HL-60/S4 (cell line): ENCODE data around the gene DNTT.

Source experiments
- in situ Hi-C: fragments of 300-500 bp; cut with MboI; formaldehyde crosslinking; loops from 2 replicates; pipeline ENCODE4 v1.14.3; 2022; ENCODE audit warnings: low sequenced_read_pairs

The DNTT gene

DNA sequence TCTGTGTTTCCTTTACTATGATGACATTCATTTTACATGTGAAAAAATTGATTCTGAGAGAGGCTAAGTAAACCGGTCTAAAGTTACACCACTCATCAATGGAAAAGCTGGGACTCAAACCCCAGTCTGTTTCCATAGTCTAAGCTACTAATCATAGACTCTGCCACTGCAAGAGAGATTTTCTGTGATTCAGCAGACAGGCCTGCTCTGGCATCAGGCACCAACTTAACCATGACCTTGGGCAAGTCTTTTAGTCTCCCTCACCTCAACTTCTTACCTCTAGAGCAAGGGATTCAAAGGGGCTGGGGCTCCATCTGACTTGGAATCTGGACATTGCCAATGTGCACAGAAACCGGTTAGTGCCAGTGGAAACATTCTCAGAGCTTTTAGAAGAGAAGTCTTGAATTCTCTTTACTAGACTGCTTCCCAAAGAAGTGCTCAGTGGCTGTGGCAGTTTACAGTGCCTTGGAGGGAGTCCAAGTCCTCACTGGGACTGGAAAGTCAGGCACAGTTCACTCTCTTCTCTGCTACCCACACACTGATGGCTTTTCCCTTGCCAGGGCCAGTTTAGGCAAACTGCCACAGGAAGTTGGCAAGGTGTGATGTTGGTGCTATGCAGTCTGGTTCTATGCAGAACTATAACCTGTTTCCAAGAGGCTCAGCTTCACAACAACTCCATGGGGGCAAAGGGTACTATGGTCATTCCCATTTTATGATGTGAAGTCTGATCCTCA, 28.4 kb upstream of the DNTT start:
- in situ Hi-C loops = no loop called here

GRCh38 chr10:96276426-96276825, 27.8 kb upstream of the DNTT start:
- in situ Hi-C loops = no loop called here

- in situ Hi-C loops = no loop called here
Observed at GRCh38 chr10:96276831-96277230, 27.4 kb upstream of the DNTT start.

GRCh38 chr10:96279191-96279641, 25.0 kb upstream of the DNTT start:
- in situ Hi-C loops = no loop called here

- in situ Hi-C loops = no loop called here
Observed at GRCh38 chr10:96280859-96281258, 23.4 kb upstream of the DNTT start.

DNA sequence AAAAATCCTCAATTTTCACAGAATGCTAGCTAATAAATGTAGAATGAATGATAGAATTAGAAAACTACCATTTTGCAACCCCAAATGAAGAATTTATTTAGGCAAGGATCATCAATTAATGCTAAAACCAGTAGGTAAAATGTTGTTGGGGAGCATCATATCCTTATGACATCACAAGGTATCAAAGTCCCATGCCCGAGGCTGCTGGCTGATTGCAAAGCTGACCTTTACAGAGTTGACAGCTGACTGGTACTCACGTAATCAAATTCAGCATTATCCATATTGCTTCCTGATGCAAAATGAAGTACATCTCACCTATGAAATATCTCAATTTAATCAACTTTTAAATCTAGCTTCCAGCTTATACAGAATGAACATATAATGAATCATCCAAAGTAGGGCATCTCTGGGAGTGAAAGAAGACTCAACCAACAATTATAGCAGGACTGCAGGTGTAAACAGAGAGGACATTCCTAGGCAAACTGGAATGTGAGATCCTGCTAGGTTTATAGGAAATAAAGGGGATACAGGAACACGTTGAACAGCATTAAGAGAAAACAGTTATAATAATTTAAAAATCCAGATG, 22.7 kb upstream of the DNTT start:
- in situ Hi-C loops = no loop called here

DNA sequence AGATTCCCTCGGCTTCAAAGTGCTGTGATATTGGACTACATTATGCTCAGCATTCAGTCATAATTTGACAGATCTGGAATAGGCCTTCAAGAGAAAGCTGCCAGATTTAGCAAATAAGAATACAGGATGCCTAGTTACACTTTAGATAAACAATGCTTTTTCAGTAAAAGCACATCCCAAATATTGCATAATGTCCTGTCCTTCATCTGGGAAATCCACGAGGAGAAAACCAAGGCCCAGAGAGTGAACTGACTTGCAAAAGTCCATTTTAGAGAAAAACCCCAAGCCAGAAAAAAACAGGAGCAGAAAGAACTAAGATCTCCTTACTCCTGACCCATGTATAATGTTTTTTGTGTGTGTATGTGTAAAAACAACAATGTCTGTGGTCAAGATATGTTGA, 20.9 kb upstream of the DNTT start:
- in situ Hi-C loops = no loop called here

- in situ Hi-C loops = no loop called here
Observed at GRCh38 chr10:96283756-96284155, 20.5 kb upstream of the DNTT start.

GRCh38 chr10:96285331-96285752, 18.9 kb upstream of the DNTT start:
- in situ Hi-C loops = no loop called here

DNA sequence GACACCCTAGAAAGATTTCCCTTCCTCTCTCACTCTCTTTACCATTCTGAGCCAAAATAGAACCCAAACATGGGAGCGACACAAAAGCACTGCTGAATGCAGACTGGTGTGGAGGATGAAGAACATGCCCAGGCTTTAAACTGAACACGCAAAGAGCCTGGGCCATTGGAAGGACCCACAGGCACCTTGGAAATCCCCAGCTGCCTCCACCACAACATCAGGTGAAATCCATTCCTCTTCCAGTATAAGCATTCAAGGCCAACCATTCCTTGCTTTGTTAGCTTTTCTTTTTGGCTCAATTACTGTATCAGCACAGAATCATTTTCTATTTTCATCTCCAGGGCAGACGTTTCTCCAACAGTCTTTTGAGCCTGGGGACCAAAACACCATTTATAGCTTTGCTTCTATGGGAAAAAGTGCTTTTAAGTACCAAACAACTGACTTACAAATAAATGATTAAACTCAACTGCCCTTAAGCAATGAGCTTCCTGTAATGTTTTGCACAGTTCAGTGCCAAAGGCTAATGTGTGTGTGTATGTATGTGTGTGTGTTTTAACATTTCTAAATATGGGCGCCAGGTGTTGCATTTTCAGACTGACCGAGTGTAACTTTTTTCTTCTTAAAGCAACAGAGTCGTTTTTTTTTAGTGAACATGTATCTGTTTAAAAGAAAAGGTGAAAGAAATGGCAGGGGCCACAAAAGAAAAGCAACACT, 16.7 kb upstream of the DNTT start:
- in situ Hi-C loops = no loop called here

- in situ Hi-C loops = no loop called here
Observed at GRCh38 chr10:96288151-96288621, 16.0 kb upstream of the DNTT start.

- in situ Hi-C loops = no loop called here
Observed at GRCh38 chr10:96289218-96289910, 14.9 kb upstream of the DNTT start.

DNA sequence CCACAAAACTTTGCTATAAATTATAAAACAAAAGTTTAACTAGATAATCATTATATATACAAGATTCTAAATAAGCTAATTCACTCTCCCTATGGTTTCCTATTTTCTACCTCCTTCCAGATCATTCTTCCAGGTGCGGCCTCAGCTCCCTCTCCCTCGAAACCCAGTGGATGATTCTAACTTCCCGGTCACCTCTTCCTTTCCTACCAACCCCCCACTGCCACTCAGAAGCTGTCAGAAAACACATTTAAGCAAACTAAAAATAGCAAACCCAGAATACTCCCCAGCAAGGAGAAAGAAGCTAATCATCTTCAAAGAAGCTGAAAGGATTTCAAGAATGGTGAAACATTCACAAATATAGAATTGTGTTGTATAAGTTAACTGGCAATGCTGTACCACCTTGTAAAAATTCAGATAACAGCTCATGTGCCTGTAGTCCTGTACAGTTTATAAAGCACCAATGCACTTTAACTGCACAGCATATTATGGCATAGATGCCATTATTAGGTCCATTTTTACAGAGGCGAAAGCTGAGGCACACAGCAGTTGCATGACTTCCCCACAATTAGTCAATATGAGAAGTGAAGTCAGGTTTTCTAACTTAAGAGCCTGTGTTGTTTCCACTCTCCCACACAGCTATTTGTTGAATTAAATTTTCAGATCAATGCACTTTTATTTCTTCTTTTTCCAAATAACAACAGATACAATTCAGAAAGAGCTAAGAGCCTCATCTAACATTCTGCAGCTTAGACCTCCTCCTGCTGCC, 13.7 kb upstream of the DNTT start:
- in situ Hi-C loops = no loop called here

- in situ Hi-C loops = no loop called here
Observed at GRCh38 chr10:96292971-96293920, 11.0 kb upstream of the DNTT start.

DNA sequence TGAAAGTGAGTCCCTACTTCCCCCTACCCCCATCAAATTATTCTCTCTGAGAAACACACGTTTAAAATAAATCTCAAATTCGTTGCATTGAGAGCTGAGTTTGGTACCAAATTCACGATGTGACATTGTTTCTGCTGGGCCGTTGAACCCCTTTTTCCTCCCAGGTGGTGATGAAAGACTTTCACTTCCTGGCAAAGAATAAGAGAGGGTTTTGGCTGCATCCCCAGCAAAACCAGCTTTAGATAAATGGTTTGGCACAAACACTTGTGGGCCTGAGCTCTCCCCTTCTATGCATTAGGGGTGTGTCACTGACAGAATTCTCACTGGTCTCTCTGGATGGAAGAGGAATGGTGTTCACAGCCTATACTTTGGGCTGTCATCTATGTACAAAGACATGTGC, 8.8 kb upstream of the DNTT start:
- in situ Hi-C loops = no loop called here

DNA sequence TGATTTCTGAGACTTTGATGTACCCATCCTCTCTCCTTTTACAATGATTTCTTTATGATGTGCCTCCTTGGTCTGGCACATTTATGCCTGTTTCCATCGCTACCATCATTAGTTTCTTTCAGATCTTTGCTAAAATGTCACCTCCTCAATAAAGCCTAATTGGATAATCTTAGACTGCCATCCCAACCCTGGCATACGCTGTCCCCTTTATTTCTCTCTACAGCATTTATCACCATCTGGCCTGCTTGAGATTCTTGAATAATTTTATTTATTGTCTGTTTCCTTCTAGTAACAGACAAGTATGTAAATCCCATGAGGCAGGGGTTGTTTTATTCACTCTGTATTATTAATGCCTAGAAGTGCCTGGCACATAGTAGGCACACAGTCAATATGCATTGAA, 6.7 kb upstream of the DNTT start:
- in situ Hi-C loops = no loop called here

DNA sequence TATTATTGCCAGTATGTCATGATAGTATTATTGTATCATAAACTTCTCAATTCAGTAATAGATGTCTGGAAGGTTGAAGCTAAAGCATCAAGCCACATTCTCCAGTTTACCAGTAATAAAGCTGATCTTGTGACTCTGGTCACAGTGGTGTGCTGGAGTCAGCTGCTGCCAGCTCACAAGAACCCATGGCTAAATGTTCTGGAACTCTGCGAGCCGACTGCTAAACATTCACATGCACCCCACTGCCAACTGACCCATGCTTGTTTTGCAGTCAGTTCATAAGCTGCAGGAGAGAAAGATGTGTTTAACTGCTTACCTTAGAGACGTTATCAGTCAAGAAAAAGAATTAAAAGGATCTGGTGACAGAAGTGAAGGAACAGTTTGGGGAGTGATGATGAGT, 5.9 kb upstream of the DNTT start:
- in situ Hi-C loops = no loop called here

DNA sequence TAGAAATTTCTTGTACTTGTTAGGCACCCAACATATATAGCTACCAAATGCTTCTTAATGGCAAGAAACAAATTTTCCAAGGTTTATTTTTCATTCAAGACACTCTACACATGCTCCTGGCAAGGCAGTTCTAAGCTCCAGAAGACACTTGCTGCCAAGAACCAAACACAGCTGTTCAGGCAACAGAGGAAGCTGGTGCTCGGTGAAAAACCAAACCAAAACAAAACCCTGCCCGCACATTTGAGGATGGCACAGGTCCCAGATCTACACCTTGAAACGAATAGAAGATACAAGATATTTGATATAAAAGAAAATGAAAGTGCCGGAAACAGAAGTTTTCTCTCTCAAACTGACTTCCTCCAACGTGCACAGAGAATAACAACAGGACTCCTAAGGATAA, 4.9 kb upstream of the DNTT start:
- in situ Hi-C loops = no loop called here

DNA sequence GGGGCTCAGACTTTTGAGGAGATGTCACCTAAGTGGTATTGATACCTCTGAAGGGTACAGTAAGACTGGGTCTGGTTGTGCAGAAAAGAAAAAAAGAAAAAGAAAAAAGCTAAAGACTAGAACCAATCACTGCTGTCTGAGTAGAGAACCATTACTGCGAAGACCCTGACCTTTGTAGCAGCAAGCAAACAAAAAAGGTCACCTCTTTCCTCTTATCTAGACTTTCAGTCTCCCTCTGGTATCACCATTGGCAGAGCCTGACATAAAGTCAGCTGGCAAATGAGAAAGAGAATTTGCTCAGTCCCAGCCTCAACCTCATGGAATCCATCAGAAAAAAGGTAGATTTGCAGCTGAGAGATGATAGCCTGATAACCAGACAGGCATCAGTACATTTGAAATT, 2.6 kb upstream of the DNTT start:
- in situ Hi-C loops = no loop called here

DNA sequence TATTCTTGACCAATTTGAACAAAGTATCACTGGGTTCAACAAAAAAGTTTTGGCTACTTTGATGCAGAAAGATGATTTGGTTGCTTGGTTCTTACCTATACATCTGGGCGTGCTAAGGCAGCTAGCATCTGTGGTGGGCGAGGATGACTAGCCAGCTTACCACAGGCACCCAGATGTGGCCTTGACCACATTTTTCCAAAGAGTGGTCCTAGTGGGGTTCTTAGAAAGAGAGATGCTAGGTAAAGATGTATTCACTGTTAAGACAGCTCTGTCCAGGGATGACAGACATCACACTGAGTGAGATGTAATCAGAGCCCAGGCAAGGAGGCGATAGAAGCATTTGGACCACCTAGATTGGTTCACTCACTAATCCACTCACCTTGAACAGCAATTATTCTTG, 785 bp downstream of the DNTT start:
- in situ Hi-C loops = no loop called here
